CD4-positive, alpha-beta T cell treated with Interleukin-15 for 4 hours (primary cell): Measurements from ENCODE around the gene POLR3K.

Experiments
- DNase-seq: peaks from one replicate; pipeline ENCODE4 v3.0.0-alpha.2; 2020; ENCODE audit warnings: low spot score

The POLR3K gene

GRCh38 chr16:53346-54236 is at the start of gene POLR3K, which contains the start of gene SNRNP25:
Gene POLR3K, minus strand, starts transcription at chr16:53608. Its CDS starts 22 bp downstream, at chr16:53586.
Gene SNRNP25, plus strand, starts transcription at chr16:53828. Its CDS starts 189 bp downstream, at chr16:54017.
- DNase-seq: peak; percentile 98

GRCh38 chr16:102060-102855 is 48.9 kb upstream of the POLR3K start:
- DNase-seq: no peak

- DNase-seq: no peak
Observed at GRCh38 chr16:101586-101985, 48.2 kb upstream of the POLR3K start.

- no peak for DNase-seq
Observed at GRCh38 chr16:100989-101388, 47.6 kb upstream of the POLR3K start.

- DNase-seq: no peak
Observed at GRCh38 chr16:97822-98221, 44.4 kb upstream of the POLR3K start.

GRCh38 chr16:96935-97381 is 43.5 kb upstream of the POLR3K start:
- peak; percentile 89 for DNase-seq

GRCh38 chr16:94918-95265 is 41.5 kb upstream of the POLR3K start:
- no peak for DNase-seq

GRCh38 chr16:92431-93339 is 39.3 kb upstream of the POLR3K start:
- no peak for DNase-seq

- DNase-seq: no peak
Observed at GRCh38 chr16:91484-91883, 38.1 kb upstream of the POLR3K start.

- no peak for DNase-seq
Observed at GRCh38 chr16:89391-90302, 36.2 kb upstream of the POLR3K start.

- DNase-seq: no peak
Observed at GRCh38 chr16:88613-89012, 35.2 kb upstream of the POLR3K start.

- no peak for DNase-seq
Observed at GRCh38 chr16:86483-86952, 33.1 kb upstream of the POLR3K start.

GRCh38 chr16:85865-86264 is 32.5 kb upstream of the POLR3K start:
- no peak for DNase-seq

- DNase-seq: no peak
Observed at GRCh38 chr16:85407-85782, 32.0 kb upstream of the POLR3K start.

GRCh38 chr16:84718-85406 is 31.5 kb upstream of the POLR3K start:
- DNase-seq: no peak

GRCh38 chr16:83781-84615 is 30.6 kb upstream of the POLR3K start:
- DNase-seq: no peak

GRCh38 chr16:83060-83603 is 29.7 kb upstream of the POLR3K start:
- no peak for DNase-seq

- DNase-seq: no peak
Observed at GRCh38 chr16:79151-80054, 26.0 kb upstream of the POLR3K start.
